ENCODE results near the gene ZSCAN5A. TPM values are rescaled to one million over a fixed set of nuclear protein-coding genes. Genes with fewer than 3 reads are reported as not detected.

The ZSCAN5A gene
- total and polyA plus RNA-seq, 9 of the 15 experiments (the other 6 are each of a cell fraction or from before 2014, with no cell fraction given), result 5.8 to 15.3 (median 11.8) TPM

GRCh38 chr19:56315077-56315828 is 614 bp upstream of the ZSCAN5A start:
- in situ Hi-C loops (cut with MboI), result loop anchor here (25.0 kb wide), 1 partner anchor 678 kb away; the partner anchor contains the start of genes CCDC106, ZNF580 and ZNF581
- peaks cover 13 to 17% of the 10 kb centered on the region in 2 experiments; a peak in 4 of 5 replicates for H3K4me1 ChIP-seq (replicated peaks in 1 of 2; ENCODE audit: control insufficient read depth in 2 of 2, insufficient read depth in 2 of 2, low read length in 2 of 2)
- peak overlapping the region; percentile 99 for H3K4me2 ChIP-seq (ENCODE audit: insufficient read depth, low read length)
- CTCF ChIA-PET (ENCODE audit: low intra/inter-chr PET ratio), result no interaction called here
- peak overlapping the region; percentile 99 for H3K27ac ChIP-seq (ENCODE audit: extremely low read depth, low read depth, low read length)
- FAIRE-seq, result peak; percentile 97
- POLR2A ChIA-PET, result interaction anchor here (0.6 to 1.1 kb wide), 5 partner anchors 10 to 682 kb away, joined by 3 read pairs; no protein-coding TSS in a partner anchor
- 0% methylated on average over 35 of the region's 37 CpGs for WGBS (ENCODE audit: insufficient coverage, low coverage, missing lambda C conversion rate)
- peak overlapping the region; percentile 77 for H3K4me3 ChIP-seq
- H3K79me2 ChIP-seq (ENCODE audit: control insufficient read depth, insufficient read depth, low read length), result peaks cover 12% of the 10 kb centered on the region
- peak overlapping the region; percentile 92 to 95 for H3K9ac ChIP-seq (ENCODE audit: insufficient read depth in 1 of 2, low read depth in 2 of 2, low read length in 2 of 2)
- no peaks in the 10 kb centered on the region for H3K27me3 ChIP-seq (ENCODE audit: control insufficient read depth in 2 of 2, insufficient read depth in 2 of 2, low read length in 2 of 2)
- H4K20me1 ChIP-seq (replicated peaks; ENCODE audit: control insufficient read depth, insufficient read depth, low read length), result no peaks in the 10 kb centered on the region
- H2AFZ ChIP-seq (ENCODE audit: low read depth, low read length), result peak overlapping the region; percentile 100
- H3K9me3 ChIP-seq (replicated peaks; ENCODE audit: control insufficient read depth, insufficient read depth, low read depth, low read length), result peaks cover 3% of the 10 kb centered on the region; the same call in 1 of the 2 replicates
- ATAC-seq, result peak; percentile 92
- BruUV-seq (replicated peaks), result TSS peak; percentile 79
- DNase-seq (ENCODE audit: extremely low read depth in 1 of 4, low spot score in 3 of 4), result peak; percentile 92 to 98 (median 94)
- H3K9me1 ChIP-seq (ENCODE audit: control insufficient read depth, insufficient read depth, low read length), result no peaks in the 10 kb centered on the region
- H3K36me3 ChIP-seq (ENCODE audit: control insufficient read depth, insufficient read depth, low read length), result peaks cover 19% of the 10 kb centered on the region; the same call in 2 of the 3 replicates
- intact Hi-C loops (cut with micrococcal nuclease), result no loop called here
- TF ChIP-seq ZNF124 (CRISPR knock-in tag; IDR thresholded peaks at IDR 0.05), result no peak
- peak; percentile 55; the same call in 1 of the 2 replicates for TF ChIP-seq ARID4B (CRISPR knock-in tag; IDR thresholded peaks at IDR 0.05)
- no peak for TF ChIP-seq RHOXF2B (CRISPR knock-in tag; conservative IDR thresholded peaks at IDR 0.05)
- no peak for TF ChIP-seq ZNF740 (CRISPR knock-in tag; IDR thresholded peaks at IDR 0.05)
- TF ChIP-seq ZNF740 (tag; IDR thresholded peaks at IDR 0.05), result no peak
- no peak for TF ChIP-seq ELF4 (CRISPR knock-in tag; IDR thresholded peaks at IDR 0.05)
- TF ChIP-seq CCNT2 (IDR thresholded peaks at IDR 0.05; ENCODE audit: borderline replicate concordance, extremely low read depth, insufficient read length, low read depth, low read length), result no peak
- TF ChIP-seq MTF1 (CRISPR knock-in tag; IDR thresholded peaks at IDR 0.05; ENCODE audit: borderline replicate concordance), result no peak
- no peak for TF ChIP-seq HES1 (IDR thresholded peaks at IDR 0.05; ENCODE audit: low read depth)
- no peak for TF ChIP-seq POLR2AphosphoS5 (IDR thresholded peaks at IDR 0.05; ENCODE audit: control insufficient read depth, insufficient read depth, low read depth, low read length)
- no peak for TF ChIP-seq ARHGAP35 (IDR thresholded peaks at IDR 0.05; ENCODE audit: partially characterized antibody)
- TF ChIP-seq NFATC3 (IDR thresholded peaks at IDR 0.05), result no peak

Measured in K562 (cell line).